ENCODE measurements around the gene MCTP2.

MCTP2 gene, protein sequence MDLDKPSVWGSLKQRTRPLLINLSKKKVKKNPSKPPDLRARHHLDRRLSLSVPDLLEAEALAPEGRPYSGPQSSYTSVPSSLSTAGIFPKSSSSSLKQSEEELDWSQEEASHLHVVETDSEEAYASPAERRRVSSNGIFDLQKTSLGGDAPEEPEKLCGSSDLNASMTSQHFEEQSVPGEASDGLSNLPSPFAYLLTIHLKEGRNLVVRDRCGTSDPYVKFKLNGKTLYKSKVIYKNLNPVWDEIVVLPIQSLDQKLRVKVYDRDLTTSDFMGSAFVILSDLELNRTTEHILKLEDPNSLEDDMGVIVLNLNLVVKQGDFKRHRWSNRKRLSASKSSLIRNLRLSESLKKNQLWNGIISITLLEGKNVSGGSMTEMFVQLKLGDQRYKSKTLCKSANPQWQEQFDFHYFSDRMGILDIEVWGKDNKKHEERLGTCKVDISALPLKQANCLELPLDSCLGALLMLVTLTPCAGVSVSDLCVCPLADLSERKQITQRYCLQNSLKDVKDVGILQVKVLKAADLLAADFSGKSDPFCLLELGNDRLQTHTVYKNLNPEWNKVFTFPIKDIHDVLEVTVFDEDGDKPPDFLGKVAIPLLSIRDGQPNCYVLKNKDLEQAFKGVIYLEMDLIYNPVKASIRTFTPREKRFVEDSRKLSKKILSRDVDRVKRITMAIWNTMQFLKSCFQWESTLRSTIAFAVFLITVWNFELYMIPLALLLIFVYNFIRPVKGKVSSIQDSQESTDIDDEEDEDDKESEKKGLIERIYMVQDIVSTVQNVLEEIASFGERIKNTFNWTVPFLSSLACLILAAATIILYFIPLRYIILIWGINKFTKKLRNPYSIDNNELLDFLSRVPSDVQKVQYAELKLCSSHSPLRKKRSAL

DNA sequence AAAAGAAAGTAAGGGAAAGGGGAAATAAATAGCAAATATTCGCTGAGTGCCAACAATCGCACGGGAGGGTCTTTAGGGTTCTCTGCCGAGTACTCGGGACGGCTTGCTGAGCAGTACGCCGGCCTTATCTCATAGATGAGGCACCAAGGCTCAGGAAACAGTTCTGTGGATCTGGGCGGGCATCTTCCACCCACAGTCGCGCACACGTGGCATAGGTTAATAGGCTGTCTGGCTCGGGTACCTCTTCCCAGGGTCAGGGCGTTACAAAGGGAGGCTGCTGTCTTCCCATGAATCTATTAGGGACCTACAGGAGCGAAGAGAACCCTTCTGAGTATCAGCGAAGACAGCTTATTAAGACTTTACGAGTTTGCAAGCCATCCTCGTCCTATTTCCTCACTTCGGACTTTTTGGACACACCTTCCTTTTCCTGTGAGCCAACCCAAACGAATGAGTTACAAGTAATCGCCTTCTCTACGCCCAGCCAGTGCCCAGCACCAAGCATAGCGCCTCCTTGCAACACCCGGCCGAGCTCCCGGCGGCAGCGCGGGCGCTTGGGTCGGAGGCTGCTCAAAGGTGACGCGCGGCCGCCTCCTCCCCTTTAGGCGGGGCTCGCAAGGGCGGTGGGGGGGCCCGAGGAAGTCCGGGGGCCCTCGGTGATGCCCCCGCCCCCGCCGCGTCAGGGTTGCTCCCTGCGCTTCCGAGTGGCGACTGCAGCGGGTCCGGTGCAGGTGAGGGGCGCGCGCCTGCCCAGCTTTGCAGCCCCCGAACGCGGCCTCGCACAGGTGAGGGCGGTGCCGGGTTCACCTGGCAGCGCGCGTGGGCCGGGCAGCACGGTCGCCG is at the start of gene MCTP2:
Gene MCTP2, plus strand, starts transcription at position 679 of the 840 bp plus-strand sequence. CDS start 66,705 bp downstream, outside the sequence.
- DNase-seq, result peak; percentile 94 to 95

- no peak for DNase-seq
Measured at GRCh38 chr15:94182883-94183282, 48.5 kb upstream of the MCTP2 start.

GRCh38 chr15:94185547-94186236 is 45.7 kb upstream of the MCTP2 start:
- DNase-seq, result peak in 1 of 2 experiments; percentile 25

GRCh38 chr15:94186770-94187331 is 44.5 kb upstream of the MCTP2 start:
- DNase-seq, result no peak

- DNase-seq, result no peak
Measured at GRCh38 chr15:94193906-94194305, 37.5 kb upstream of the MCTP2 start.

DNA sequence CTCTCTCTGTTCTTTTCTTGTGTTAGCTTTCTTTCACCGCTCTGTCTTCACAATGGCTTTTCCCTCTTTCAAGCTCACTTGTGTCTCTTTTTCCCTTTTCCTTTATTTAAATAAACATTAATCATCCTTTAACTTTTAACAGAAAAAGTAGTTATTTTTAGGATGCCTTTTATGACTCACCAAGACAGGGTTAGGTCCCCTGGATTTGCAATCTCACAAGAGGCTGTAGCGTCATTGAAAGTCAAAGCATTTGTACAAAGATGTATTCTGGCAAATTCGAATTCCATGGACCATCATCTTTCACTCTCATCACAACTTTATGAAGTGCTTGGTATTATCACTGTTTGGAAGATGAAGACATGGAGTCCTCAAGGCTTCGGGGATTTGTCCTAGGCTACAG is 34.8 kb upstream of the MCTP2 start:
- no peak for DNase-seq

GRCh38 chr15:94198633-94199032 is 32.7 kb upstream of the MCTP2 start:
- DNase-seq, result no peak

DNA sequence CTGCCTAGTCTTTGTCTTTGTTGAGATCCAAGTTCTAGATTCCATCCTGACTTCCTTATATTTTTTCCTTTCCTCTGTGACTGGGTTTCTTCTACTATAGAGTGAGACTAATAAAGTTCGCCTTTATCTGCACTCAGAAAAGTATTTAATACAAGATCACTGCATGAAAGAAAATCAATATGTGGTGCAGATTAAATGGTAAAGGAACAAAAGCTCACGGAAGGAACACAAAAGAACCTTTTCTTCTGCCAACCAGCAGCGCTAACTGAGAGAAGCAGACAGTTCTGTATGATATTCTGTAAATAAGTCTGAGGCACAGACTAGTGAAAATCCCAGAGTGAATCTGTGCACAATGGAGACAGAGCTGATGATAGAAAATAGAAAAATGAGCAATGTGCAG is 31.6 kb upstream of the MCTP2 start:
- DNase-seq, result no peak

DNA sequence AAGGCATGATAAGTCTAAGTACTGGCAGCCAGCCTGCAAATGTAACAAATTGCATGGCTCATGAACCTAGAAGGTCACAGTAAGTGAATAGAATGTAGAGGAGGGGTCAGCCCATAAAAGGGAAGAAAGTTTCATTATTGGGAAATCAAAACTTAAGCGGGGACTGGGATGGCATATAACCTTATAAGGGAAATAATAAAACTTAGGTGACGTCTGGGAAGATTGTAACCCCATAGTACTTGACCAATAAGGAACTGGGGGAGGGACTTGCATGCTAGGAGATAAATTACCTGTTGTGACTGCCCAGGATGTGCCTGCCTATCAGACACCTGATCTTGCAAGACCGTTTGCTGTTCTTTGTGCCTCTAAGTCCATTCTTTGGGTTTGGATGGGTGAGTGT is 28.1 kb upstream of the MCTP2 start:
- peak in 1 of 2 experiments; percentile 25 for DNase-seq

DNA sequence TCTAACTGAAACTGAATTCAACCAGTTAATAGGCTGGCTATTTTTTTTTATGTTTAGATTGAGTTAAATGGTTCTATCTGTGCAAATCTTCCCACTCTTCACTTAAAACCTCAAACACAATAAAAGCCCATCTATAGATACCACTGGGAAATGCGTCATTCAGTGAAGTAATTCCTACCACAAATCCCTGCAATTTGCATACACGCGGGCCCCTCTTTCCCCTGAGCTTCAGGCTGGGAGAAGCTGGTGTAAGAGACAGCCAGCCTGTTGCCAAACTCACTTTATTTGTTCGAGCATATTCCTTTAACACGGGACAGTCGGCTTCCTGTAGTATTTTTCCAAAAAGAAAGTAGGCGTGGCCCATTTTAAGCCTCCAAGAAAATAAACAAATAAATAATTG is 26.0 kb upstream of the MCTP2 start:
- peak; percentile 45 to 68 for DNase-seq

DNA sequence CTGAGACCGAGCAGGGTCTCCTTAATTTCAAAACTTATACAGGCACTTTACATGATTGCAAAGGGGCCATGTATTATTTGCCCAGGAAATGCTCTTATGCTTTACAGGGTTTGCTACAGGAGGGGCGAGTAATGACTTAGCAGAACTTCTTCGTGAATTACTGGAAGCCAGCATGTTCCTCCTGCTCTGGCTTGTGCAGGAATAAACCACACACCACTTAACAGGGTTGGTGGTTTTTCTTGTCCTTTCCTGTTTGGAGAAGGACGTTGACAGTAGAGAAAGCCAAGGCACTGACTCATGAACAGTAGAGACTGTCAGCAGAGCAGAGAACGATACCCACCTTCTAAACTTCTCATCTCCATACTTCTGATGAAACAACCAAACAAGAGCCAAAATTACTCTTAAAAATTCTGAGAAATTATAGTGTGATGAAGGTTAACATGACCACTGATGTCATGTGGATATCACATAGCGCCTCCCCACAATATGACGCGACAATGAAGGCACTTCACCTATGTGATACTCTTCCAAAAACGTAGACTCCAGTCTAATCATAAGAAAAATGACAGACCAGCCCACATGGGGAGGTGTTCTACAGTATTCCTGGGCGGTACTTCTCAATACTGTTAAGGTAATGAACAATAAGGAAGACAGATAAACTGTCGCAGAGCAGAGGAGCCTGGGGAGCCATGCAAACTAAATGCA is 24.7 kb upstream of the MCTP2 start:
- peak; percentile 98 to 99 for DNase-seq

GRCh38 chr15:94212291-94212690 is 19.1 kb upstream of the MCTP2 start:
- peak in 1 of 2 experiments; percentile 8 for DNase-seq

- no peak for DNase-seq
Measured at GRCh38 chr15:94225616-94226015, 5.7 kb upstream of the MCTP2 start.

- DNase-seq, result no peak
Measured at GRCh38 chr15:94228611-94229010, 2.8 kb upstream of the MCTP2 start.

DNA sequence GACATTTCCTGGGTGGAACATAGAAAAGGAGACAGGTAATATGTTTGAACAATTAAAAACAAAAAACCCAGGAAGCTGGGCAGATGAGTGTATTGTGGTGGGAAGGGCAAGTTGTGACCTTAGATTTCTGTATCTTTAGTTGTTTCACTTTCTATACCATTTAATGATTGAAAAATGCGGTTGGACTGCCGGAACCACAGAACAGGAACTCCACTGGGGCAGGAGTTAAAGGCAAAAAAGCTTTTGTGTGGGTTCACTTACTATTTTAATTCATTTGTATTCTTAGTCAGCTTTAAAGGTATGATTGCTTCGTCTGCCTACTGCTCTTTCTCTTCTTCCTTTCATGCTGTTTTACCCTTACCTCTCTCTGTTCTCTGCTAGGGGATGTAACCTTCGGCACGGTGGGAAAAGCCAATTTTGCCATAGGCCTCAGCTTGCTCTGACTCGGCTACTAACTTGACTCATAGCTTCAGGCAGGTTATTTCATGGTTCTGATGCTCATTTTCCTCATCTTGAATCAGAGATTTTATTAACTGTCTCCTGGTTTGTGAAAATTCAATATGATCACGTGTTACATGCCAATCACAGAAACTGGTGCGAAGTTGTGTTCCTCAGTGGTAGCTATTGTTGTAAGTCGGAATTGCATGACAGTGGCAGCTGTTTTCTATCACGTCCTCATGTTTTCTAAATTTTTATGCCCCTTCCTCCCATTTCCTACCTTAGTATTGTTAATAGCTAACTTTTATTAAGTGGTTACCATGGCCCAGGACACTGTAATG is 1.6 kb upstream of the MCTP2 start:
- peak; percentile 25 to 37 for DNase-seq

DNA sequence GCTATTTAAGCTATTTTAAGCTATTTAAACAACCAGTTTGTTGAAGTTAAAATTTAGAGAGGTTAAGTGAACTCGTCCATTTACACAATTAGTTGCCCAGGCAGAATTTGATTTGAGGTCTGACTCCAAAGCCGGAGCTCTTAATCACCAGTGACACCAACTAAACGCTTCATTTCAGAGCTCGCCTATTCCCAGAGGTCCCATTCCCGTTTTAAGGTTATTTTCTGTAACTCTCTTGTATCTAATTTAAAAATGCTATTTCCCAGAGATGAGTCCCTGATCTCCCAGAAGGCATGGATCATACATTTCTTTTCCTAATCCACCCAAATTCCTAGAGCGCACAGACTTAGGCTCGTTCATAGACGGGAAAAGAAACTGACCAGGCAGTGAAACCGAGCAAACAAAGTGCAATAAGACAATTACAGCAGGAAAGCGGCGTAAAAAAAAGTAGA is 904 bp upstream of the MCTP2 start:
- DNase-seq, result no peak

DNA sequence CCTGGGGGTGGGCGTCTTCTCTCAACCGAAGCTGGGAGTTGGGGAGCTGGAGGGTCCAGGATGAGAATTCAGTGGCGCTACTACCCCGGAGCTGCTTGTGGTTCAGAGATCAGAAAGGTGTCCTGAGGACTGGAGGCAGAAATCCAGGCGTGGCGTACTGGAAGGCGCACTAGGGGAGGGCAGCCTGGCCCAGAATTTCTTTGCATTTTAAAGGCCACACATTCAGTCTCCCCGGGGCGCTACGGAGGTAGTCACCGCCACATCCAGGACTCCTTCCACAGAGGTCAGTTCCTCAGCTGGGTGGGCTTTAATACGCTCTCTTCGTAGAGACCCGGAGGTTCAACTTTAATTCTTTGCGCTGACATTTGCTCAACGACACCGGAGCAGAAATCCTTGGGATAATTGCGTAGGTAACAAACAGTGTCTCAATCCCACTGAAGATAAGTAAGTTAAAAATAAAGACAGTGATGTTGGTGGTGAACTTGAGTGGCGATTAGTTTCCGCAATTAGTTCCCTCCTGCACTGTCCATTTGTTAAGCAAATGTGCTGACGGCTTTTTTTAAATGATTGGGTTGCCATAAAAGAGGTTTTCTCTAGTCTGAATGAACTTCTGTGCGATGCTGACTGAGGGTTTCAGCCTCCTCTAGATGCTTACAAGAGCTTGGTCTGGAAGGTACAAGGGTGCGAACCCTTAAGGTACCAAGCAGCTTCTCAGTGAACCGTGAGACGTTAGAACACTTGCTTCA is 535 bp downstream of the MCTP2 start:
- DNase-seq, result peak; percentile 8 to 23

DNA sequence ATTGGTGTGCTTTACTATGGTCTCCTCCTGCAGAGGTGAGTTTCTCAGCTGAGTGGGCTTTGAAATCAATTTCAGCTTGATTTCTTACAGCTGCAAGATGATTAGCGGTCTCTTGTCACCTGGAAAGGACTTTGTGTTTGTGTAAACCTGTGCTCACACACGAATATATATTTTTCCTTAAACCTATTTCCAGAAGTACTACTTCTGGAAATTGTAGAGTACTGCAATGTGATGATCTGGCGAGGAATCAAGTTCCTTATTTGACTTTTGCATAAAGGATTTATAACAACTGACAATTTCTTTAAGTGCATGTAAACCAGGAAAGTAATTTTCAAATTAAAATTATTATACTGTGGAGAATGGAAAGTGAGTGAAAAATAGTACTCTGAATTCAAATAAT is 2.1 kb downstream of the MCTP2 start:
- DNase-seq, result peak in 1 of 2 experiments; percentile 15

DNA sequence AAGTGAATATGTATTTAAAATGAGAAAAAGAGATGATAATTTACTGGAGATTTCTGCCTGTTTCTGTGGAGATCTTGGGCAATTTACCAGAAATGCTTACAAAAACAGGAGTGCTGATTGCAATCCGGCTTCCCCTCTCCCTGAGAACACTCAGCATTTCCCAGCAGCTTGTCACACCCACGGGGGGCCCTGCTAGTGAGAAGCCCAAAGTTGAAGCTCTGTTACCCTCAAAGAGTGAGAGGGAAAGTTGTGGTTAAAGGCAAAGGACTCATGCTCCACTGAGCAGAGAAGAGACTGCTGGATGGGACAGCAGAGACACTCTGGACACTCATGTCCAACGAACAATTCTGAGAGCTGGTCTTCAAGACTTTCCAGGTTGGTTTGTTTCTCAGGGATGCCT is 2.9 kb downstream of the MCTP2 start:
- DNase-seq, result no peak

DNA sequence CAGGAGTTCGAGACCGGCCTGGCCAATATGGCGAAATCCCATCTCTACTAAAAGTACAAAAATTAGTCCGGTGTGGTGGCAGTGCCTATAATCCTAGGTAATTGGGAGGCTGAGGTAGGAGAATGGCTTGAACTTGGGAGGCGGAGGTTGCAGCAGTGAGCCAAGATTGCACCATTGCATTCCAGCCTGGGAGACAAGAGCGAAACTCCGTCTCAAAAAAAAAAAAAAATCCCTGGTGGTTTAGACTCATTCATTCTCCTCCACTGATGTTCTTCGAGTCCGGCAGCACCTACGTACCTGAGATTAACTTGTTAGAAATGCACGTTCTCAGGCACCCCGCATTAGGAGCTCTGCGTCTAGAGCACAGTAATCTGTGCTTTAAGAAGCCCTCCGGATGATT is 3.7 kb downstream of the MCTP2 start:
- no peak for DNase-seq

Measured in AML-193 (cell line).